Tibial nerve (tissue), 4 donors: Measurements from ENCODE around the gene MRPS10. TPM values are rescaled to one million over a fixed set of nuclear protein-coding genes. Genes with fewer than 3 reads are reported as not detected.
A peak's percentile ranks its signal among the peaks of the same experiment; 100 is the strongest.

ENCODE experiments used
- DNase-seq, 2 donors: peaks; one replicate each; pipeline ENCODE4 v3.0.0-alpha.2; 2019; ENCODE audit warnings: low spot score in 2 of 2
- H3K27ac ChIP-seq, 4 donors: fragments of 200-600 bp; sonication (generic) in 3 of 4; one replicate each; pipeline ENCODE4 v1.5.1; 2017 to 2019; ENCODE audit warnings: mild to moderate bottlenecking in 1 of 4
- H3K27me3 ChIP-seq, 2 donors: fragments of 200-600 bp; sonication (generic) in 1 of 2; one replicate each; pipeline versions ENCODE4 v1.5.1 to v1.6.0; 2017 to 2019
- H3K36me3 ChIP-seq, 3 donors: fragments of 200-600 bp; sonication (generic); one replicate each; pipeline ENCODE4 v1.5.1; 2018 to 2019
- H3K4me1 ChIP-seq, 4 donors: fragments of 200-600 bp; sonication (generic) in 3 of 4; one replicate each; pipeline ENCODE4 v1.5.1; 2017 to 2019
- H3K4me3 ChIP-seq, 4 donors: fragments of 200-600 bp; sonication (generic) in 3 of 4; one replicate each; pipeline ENCODE4 v1.5.1; 2017 to 2019; ENCODE audit warnings: mild to moderate bottlenecking in 1 of 4, moderate library complexity in 1 of 4
- H3K9me3 ChIP-seq, 4 donors: fragments of 200-600 bp; sonication (generic) in 3 of 4; one replicate each; pipeline ENCODE4 v1.5.1; 2017 to 2019
- EP300 ChIP-seq, 2 donors: sonication (generic); formaldehyde crosslinking; IDR thresholded peaks; one replicate each; pipeline ENCODE4 v1.6.1; 2017; ENCODE audit warnings: antibody characterized with exemption in 2 of 2, mild to moderate bottlenecking in 1 of 2
- POLR2A ChIP-seq, 2 donors: fragments of 450-650 bp; IDR thresholded peaks; one replicate each; pipeline ENCODE4 v1.6.1; 2017; ENCODE audit warnings: antibody characterized with exemption in 2 of 2, mild to moderate bottlenecking in 2 of 2, moderate library complexity in 2 of 2
- WGBS, 2 donors: methylation state at CpG; one replicate each; pipeline ENCODE4 v1.1.5; 2018; 5-methylcytosine and 5-hydroxymethylcytosine counted together
- total RNA-seq, 4 donors: library from RNA; depleted of rRNA; stranded (reverse); fragments of >200 nt; gene quantifications; one replicate each; pipeline ENCODE4 v1.1.0, GENCODE V29; 2016
- TF ChIP-seq, protein P1 (sequence below), 5 experiments: fragments of 200-600 bp in 3 of 5; fragments of 450-650 bp in 2 of 5; sonication (generic) in 3 of 5; IDR thresholded peaks; one replicate each; pipeline ENCODE4 v1.5.1; 2016 to 2019; ENCODE audit warnings: antibody characterized with exemption in 5 of 5, mild to moderate bottlenecking in 3 of 5, moderate library complexity in 2 of 5

The MRPS10 gene
- total RNA-seq, 4 donors from 2014 or later, result 20.7 to 30.6 (median 23.6) TPM

DNA sequence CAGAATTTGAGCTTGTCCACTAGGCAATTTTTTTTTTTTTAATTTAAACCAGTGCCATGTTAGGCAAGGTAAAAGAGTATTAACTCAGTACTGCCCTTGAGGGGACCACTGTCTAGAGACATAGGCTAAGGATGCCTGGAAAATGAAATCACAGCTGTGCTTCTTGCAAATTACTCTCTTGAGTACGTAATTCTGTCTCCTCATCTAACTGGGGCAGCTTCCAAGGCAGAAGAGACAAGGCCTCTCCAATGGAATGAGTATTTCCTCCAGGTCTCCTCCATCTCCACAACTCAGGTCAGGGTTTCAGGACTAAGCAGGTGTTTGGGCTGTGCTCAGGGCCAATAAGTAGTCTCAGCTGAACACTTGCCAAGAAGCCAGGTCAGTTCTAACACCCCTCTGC, 33.8 kb upstream of the MRPS10 start:
- 17 to 44% methylated on average over 1 of the region's 1 CpG for WGBS, 2 donors
- Histone ChIP-seq H3K27me3 (no peaks in the 10 kb centered on the region), H3K4me3 (no peak overlapping the region), H3K36me3 (peaks cover 0 to 59% (median 0%) of the 10 kb centered on the region in 3 donors), H3K4me1 (peaks cover 0 to 20% (median 12%) of the 10 kb centered on the region in 4 donors), H3K27ac (no peak overlapping the region), H3K9me3 (no peaks in the 10 kb centered on the region)
- no peak for DNase-seq
- no peak for TF ChIP-seq POLR2A (IDR thresholded peaks at IDR 0.05)

DNA sequence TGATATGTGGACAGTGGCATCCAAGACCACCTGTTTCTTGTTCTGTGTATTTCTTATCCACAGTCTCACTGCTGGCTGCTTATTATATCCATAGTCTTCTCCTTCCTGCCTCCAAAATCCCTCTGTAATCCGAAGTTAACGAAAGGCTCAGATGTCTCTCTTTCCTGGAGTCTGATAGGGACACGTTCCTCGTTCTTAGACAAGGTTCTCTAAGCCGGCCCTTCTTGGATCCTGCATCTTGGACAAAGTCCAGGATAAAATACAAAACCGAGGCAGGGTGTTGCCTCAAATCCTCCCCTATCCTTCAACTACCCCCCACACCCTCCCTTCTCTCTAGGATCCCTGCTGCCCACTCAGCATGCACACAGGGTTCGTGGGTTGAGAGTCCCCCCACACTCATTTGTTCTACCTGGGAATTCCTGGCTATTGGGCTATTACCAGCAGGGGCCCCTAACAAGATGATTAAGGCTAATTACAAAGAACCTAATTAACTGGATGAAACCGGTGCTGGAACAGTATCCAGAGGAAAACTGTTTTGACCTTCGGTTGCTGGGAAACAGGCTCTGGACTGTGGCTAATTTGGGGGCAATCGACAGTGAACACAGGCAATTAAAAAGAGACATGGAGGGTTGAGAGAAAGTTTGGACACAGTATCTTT, 32.7 kb upstream of the MRPS10 start:
- WGBS, 2 donors, result 66 to 67% methylated on average over 10 of the region's 10 CpGs
- DNase-seq, result no peak
- TF ChIP-seq EP300 (IDR thresholded peaks at IDR 0.05), result no peak
- TF ChIP-seq POLR2A (IDR thresholded peaks at IDR 0.05), result no peak
- TF ChIP-seq, protein P1, sequence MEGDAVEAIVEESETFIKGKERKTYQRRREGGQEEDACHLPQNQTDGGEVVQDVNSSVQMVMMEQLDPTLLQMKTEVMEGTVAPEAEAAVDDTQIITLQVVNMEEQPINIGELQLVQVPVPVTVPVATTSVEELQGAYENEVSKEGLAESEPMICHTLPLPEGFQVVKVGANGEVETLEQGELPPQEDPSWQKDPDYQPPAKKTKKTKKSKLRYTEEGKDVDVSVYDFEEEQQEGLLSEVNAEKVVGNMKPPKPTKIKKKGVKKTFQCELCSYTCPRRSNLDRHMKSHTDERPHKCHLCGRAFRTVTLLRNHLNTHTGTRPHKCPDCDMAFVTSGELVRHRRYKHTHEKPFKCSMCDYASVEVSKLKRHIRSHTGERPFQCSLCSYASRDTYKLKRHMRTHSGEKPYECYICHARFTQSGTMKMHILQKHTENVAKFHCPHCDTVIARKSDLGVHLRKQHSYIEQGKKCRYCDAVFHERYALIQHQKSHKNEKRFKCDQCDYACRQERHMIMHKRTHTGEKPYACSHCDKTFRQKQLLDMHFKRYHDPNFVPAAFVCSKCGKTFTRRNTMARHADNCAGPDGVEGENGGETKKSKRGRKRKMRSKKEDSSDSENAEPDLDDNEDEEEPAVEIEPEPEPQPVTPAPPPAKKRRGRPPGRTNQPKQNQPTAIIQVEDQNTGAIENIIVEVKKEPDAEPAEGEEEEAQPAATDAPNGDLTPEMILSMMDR (IDR thresholded peaks at IDR 0.05), result no peak
- peak overlapping the region in 1 of 4 donors; percentile 4 for H3K27ac ChIP-seq
- no peak overlapping the region for H3K4me3 ChIP-seq
- peaks cover 0 to 59% (median 0%) of the 10 kb centered on the region in 3 donors for H3K36me3 ChIP-seq
- no peaks in the 10 kb centered on the region for H3K9me3 ChIP-seq
- no peaks in the 10 kb centered on the region for H3K27me3 ChIP-seq
- H3K4me1 ChIP-seq, result peaks cover 0 to 20% (median 12%) of the 10 kb centered on the region in 4 donors

DNA sequence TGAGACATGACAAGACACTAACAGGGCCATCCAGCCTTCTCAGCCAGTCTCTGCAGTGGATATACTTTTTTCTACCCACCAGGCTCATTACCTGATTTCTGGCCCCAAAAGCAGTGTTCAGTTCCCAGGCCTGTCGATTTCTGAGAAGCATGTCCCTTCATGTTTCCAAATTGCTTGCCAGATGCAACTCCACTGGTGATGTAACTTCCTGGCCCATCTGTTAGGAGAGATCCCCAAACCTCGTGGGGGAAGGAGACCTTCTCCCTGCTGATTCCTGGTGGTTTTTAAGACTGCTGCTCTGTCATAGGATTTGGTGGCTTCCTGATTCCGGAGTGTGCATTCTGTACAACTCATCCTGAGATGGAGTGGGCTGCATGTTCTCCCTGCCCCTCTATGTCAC, 31.6 kb upstream of the MRPS10 start:
- TF ChIP-seq POLR2A (IDR thresholded peaks at IDR 0.05), result no peak
- TF ChIP-seq, protein P1 (IDR thresholded peaks at IDR 0.05), result no peak
- no peak for TF ChIP-seq EP300 (IDR thresholded peaks at IDR 0.05)
- Histone ChIP-seq H3K27me3 (no peaks in the 10 kb centered on the region), H3K27ac (no peak overlapping the region), H3K9me3 (no peaks in the 10 kb centered on the region), H3K4me3 (no peak overlapping the region), H3K36me3 (peaks cover 0 to 59% (median 0%) of the 10 kb centered on the region in 3 donors), H3K4me1 (peaks cover 0 to 20% (median 12%) of the 10 kb centered on the region in 4 donors)
- DNase-seq, result peak in 1 of 2 donors; percentile 43
- 41 to 72% methylated on average over 3 of the region's 3 CpGs for WGBS, 2 donors

DNA sequence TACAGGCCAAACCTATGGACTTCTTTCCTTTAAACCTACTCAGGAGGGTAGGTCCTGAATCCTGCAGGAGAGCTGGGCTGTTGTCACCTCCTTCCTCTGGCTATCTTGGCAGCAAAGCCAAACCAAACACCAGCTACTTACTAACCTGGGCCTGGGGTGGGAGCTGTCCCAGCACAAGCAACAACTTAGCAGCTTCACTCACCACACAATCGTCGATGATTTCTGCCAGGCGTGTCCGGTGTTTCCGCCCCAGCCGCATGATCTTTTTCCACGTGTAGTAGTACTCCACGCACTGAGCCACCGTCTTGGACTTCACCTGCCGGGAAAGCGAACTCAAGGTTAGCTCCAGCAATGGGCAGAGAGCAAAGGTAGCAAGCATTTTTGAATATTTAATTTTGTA, 25.4 kb upstream of the MRPS10 start:
- Histone ChIP-seq H3K4me1 (no peaks in the 10 kb centered on the region), H3K36me3 (peaks cover 0 to 79% (median 0%) of the 10 kb centered on the region in 3 donors), H3K4me3 (no peak overlapping the region), H3K9me3 (no peaks in the 10 kb centered on the region), H3K27me3 (no peaks in the 10 kb centered on the region), H3K27ac (no peak overlapping the region)
- no peak for TF ChIP-seq EP300 (IDR thresholded peaks at IDR 0.05)
- TF ChIP-seq, protein P1 (IDR thresholded peaks at IDR 0.05), result no peak
- TF ChIP-seq POLR2A (IDR thresholded peaks at IDR 0.05), result no peak
- DNase-seq, result no peak
- WGBS, 2 donors, result 94 to 97% methylated on average over 11 of the region's 11 CpGs

DNA sequence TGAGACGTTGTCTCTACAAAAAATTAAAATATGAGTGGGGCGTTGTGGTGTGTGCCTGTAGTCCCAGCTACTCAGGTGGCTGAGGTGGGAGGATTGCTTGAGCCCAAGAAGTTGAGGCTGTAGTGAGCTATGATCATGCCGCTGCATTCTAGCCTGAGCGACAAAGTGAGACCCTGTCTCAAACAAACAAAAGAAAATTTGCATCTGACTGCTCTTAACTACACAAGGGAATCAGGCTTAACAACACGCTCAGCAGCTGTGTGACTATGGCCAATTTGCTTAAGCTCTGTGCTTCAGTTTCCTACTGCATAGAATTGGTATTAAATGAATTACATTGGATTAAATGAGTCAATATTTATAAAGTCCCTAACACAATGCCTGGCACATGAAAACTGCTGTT, 24.3 kb upstream of the MRPS10 start:
- Histone ChIP-seq H3K27me3 (no peaks in the 10 kb centered on the region), H3K4me1 (no peaks in the 10 kb centered on the region), H3K36me3 (peaks cover 0 to 82% (median 0%) of the 10 kb centered on the region in 3 donors), H3K27ac (no peak overlapping the region), H3K9me3 (no peaks in the 10 kb centered on the region), H3K4me3 (no peak overlapping the region)
- 88 to 97% methylated on average over 5 of the region's 5 CpGs for WGBS, 2 donors
- TF ChIP-seq, protein P1 (IDR thresholded peaks at IDR 0.05), result no peak
- TF ChIP-seq EP300 (IDR thresholded peaks at IDR 0.05) (no peak), POLR2A (IDR thresholded peaks at IDR 0.05) (no peak)
- no peak for DNase-seq
